ENCODE data around the gene PKD1L1. TPM values are rescaled to one million over a fixed set of nuclear protein-coding genes. Genes with fewer than 3 reads are reported as not detected.

Gene PKD1L1
- total RNA-seq, 3 donors from 2014 or later (not counting 1 experiment from before 2014, with no cell fraction given): 0.33 to 0.48 (median 0.38) TPM

- no peaks in the 10 kb centered on the region for H3K27me3 ChIP-seq (ENCODE audit: control insufficient read depth, insufficient read depth, low read length)
- H3K27me3 Mint-ChIP-seq (ENCODE audit: low read depth in 2 of 2): no peaks in the 10 kb centered on the region
- intact Hi-C loops (cut with micrococcal nuclease): no loop called here
- no peak overlapping the region for H3K4me3 ChIP-seq (ENCODE audit: low read length)
- H3K27ac ChIP-seq (ENCODE audit: low read length): no peak overlapping the region
- H3K36me3 Mint-ChIP-seq: no peaks in the 10 kb centered on the region
- no peaks in the 10 kb centered on the region for H3K36me3 ChIP-seq (ENCODE audit: control insufficient read depth, insufficient read depth, low read length)
- H3K4me1 ChIP-seq (ENCODE audit: control insufficient read depth, insufficient read depth, low read length): no peaks in the 10 kb centered on the region
- 92% methylated on average over 5 of the region's 5 CpGs for WGBS (ENCODE audit: insufficient coverage)
- no peaks in the 10 kb centered on the region for H3K4me1 Mint-ChIP-seq
- ATAC-seq: no peak
- TF ChIP-seq CTCF (IDR thresholded peaks at IDR 0.05): no peak
- no peak overlapping the region for H3K4me3 Mint-ChIP-seq
- DNase-seq: no peak
- H3K27ac Mint-ChIP-seq: no peak overlapping the region
- no peaks in the 10 kb centered on the region for H3K9me3 Mint-ChIP-seq
- H3K9me3 ChIP-seq (ENCODE audit: control insufficient read depth, insufficient read depth, low read length): no peaks in the 10 kb centered on the region
Observed at GRCh38 chr7:47764746-47765145, 183.5 kb downstream of the PKD1L1 start.

DNA sequence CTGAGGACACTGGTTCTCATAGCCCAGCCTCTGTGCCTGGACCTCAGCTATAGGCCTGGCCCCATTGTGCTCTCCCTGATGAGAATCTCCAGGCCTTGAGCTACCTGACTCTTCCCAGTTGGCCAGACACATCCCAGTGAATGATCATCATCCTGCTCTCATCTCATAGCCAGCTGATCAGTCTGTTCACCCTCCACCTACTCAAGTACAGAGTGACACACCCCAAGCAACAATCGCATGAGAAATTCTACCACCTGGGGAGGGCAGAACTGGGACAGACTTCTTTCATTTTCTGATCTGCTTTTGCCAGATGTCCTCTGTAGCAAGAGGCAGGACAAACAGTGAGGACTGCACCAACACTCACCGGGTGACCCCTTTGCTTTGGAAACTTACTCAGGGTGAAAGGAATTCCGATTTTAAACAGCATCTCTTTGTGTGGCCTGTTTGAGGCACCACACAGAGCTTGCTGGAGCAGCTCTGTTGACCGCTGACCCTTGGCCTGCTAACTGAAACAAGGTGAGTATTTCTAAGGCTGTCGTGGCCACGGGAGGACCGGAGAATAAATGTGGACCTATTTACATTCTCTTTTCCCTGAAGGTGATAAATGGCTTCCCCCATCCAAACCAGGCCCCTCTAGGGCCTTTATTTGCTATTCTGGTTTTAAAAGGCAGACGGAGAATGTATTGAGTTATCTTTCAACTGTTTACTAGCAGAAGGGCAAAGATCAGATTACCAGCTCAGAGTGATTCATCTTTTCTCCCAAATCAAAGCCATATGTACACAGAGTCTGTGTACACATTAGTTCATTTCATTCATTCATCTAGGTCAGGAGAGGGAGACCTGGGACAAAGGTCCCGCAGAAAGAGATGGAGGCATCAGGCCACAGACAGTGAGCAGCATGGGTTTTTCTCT, 184.9 kb downstream of the PKD1L1 start:
- Mint-ChIP-seq H3K36me3 (no peaks in the 10 kb centered on the region), H3K27ac (no peak overlapping the region), H3K9me3 (no peaks in the 10 kb centered on the region), H3K4me3 (no peak overlapping the region), H3K27me3 (ENCODE audit: low read depth in 2 of 2) (peaks cover 0 to 1% of the 10 kb centered on the region in 2 donors), H3K4me1 (no peaks in the 10 kb centered on the region)
- Histone ChIP-seq H3K36me3 (ENCODE audit: control insufficient read depth, insufficient read depth, low read length) (no peaks in the 10 kb centered on the region), H3K4me3 (ENCODE audit: low read length) (no peak overlapping the region), H3K27ac (ENCODE audit: low read length) (no peak overlapping the region), H3K9me3 (ENCODE audit: control insufficient read depth, insufficient read depth, low read length) (no peaks in the 10 kb centered on the region), H3K27me3 (ENCODE audit: control insufficient read depth, insufficient read depth, low read length) (no peaks in the 10 kb centered on the region), H3K4me1 (ENCODE audit: control insufficient read depth, insufficient read depth, low read length) (no peaks in the 10 kb centered on the region)
- TF ChIP-seq CTCF (IDR thresholded peaks at IDR 0.05): no peak
- 85% methylated on average over 8 of the region's 9 CpGs for WGBS (ENCODE audit: insufficient coverage)
- ATAC-seq (no peak), DNase-seq (no peak)
- intact Hi-C loops (cut with micrococcal nuclease): no loop called here

GRCh38 chr7:47762746-47763062, 185.6 kb downstream of the PKD1L1 start:
- H3K4me3 Mint-ChIP-seq: no peak overlapping the region
- H3K4me1 Mint-ChIP-seq: no peaks in the 10 kb centered on the region
- no peaks in the 10 kb centered on the region for H3K36me3 Mint-ChIP-seq
- peaks cover 0 to 2% of the 10 kb centered on the region in 2 donors for H3K27me3 Mint-ChIP-seq (ENCODE audit: low read depth in 2 of 2)
- H3K4me3 ChIP-seq (ENCODE audit: low read length): no peak overlapping the region
- whole genome bisulfite sequencing (ENCODE audit: insufficient coverage): 93% methylated on average over 4 of the region's 4 CpGs
- intact Hi-C loops (cut with micrococcal nuclease): no loop called here
- H3K27ac ChIP-seq (ENCODE audit: low read length): no peak overlapping the region
- DNase-seq (no peak), ATAC-seq (no peak)
- H3K9me3 ChIP-seq (ENCODE audit: control insufficient read depth, insufficient read depth, low read length): no peaks in the 10 kb centered on the region
- H3K27me3 ChIP-seq (ENCODE audit: control insufficient read depth, insufficient read depth, low read length): no peaks in the 10 kb centered on the region
- no peak overlapping the region for H3K27ac Mint-ChIP-seq
- no peaks in the 10 kb centered on the region for H3K9me3 Mint-ChIP-seq
- TF ChIP-seq CTCF (IDR thresholded peaks at IDR 0.05): no peak
- no peaks in the 10 kb centered on the region for H3K36me3 ChIP-seq (ENCODE audit: control insufficient read depth, insufficient read depth, low read length)
- no peaks in the 10 kb centered on the region for H3K4me1 ChIP-seq (ENCODE audit: control insufficient read depth, insufficient read depth, low read length)

- Histone ChIP-seq H3K4me1 (ENCODE audit: control insufficient read depth, insufficient read depth, low read length) (no peaks in the 10 kb centered on the region), H3K9me3 (ENCODE audit: control insufficient read depth, insufficient read depth, low read length) (no peaks in the 10 kb centered on the region), H3K36me3 (ENCODE audit: control insufficient read depth, insufficient read depth, low read length) (no peaks in the 10 kb centered on the region), H3K4me3 (ENCODE audit: low read length) (no peak overlapping the region), H3K27me3 (ENCODE audit: control insufficient read depth, insufficient read depth, low read length) (no peaks in the 10 kb centered on the region), H3K27ac (ENCODE audit: low read length) (no peak overlapping the region)
- intact Hi-C loops (cut with micrococcal nuclease): no loop called here
- no peaks in the 10 kb centered on the region for H3K36me3 Mint-ChIP-seq
- no peaks in the 10 kb centered on the region for H3K4me1 Mint-ChIP-seq
- no peak overlapping the region for H3K4me3 Mint-ChIP-seq
- ATAC-seq (no peak), DNase-seq (no peak)
- H3K27me3 Mint-ChIP-seq (ENCODE audit: low read depth in 2 of 2): peaks cover 0 to 2% of the 10 kb centered on the region in 2 donors
- no peak overlapping the region for H3K27ac Mint-ChIP-seq
- no peak for TF ChIP-seq CTCF (IDR thresholded peaks at IDR 0.05)
- no peaks in the 10 kb centered on the region for H3K9me3 Mint-ChIP-seq
Observed at GRCh38 chr7:47762207-47762606, 186.1 kb downstream of the PKD1L1 start.
